ENCODE results near the gene MYMK.

MYMK gene

GRCh38 chr9:133484671-133485437, 39.9 kb downstream of the MYMK start:
- H3K4me2 ChIP-seq (ENCODE audit: low read length), result no peak overlapping the region
- no peaks in the 10 kb centered on the region for H4K20me1 ChIP-seq (ENCODE audit: insufficient read depth, low read length)
- no peaks in the 10 kb centered on the region for H3K9me3 ChIP-seq (ENCODE audit: insufficient read depth, low read length)
- H3K4me3 ChIP-seq (ENCODE audit: low read length), result no peak overlapping the region
- H3K4me1 ChIP-seq (ENCODE audit: low read length), result peaks cover 8% of the 10 kb centered on the region
- no peak for TF ChIP-seq EZH2phosphoT487 (IDR thresholded peaks at IDR 0.05; ENCODE audit: low read depth)
- TF ChIP-seq, protein P1, sequence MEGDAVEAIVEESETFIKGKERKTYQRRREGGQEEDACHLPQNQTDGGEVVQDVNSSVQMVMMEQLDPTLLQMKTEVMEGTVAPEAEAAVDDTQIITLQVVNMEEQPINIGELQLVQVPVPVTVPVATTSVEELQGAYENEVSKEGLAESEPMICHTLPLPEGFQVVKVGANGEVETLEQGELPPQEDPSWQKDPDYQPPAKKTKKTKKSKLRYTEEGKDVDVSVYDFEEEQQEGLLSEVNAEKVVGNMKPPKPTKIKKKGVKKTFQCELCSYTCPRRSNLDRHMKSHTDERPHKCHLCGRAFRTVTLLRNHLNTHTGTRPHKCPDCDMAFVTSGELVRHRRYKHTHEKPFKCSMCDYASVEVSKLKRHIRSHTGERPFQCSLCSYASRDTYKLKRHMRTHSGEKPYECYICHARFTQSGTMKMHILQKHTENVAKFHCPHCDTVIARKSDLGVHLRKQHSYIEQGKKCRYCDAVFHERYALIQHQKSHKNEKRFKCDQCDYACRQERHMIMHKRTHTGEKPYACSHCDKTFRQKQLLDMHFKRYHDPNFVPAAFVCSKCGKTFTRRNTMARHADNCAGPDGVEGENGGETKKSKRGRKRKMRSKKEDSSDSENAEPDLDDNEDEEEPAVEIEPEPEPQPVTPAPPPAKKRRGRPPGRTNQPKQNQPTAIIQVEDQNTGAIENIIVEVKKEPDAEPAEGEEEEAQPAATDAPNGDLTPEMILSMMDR (IDR thresholded peaks at IDR 0.05; ENCODE audit: low read depth, low read length), result no peak
- H3K79me2 ChIP-seq (ENCODE audit: low read length), result no peaks in the 10 kb centered on the region
- no peak overlapping the region for H3K27ac ChIP-seq (ENCODE audit: low read length)
- no peaks in the 10 kb centered on the region for H3K36me3 ChIP-seq (replicated peaks; ENCODE audit: low read depth, low read length)
- peaks cover 13% of the 10 kb centered on the region for H3K27me3 ChIP-seq (ENCODE audit: low read depth, low read length)
- H2AFZ ChIP-seq (ENCODE audit: low read depth, low read length), result no peak overlapping the region
- no peak overlapping the region for H3K9ac ChIP-seq (ENCODE audit: low read length)

DNA sequence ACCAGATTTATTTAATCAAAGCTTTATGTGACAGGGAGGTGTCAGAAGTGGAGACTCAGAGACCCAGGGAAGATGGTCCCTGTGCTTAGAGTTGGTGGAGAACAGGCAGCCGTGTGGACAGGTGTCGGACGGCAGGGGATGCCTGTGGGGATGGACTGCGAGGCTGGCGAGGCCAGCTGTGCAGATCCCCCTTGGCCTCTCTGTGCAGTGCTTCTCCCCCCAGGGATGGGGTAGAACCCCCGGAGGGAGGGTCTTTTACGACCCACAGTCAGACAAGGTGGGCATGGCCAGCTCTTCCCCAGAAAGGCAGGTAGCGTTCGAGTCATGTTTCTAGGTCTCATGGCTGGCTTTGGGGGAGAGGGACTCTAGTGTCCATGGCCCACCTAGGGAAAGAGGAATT, 41.1 kb downstream of the MYMK start:
- no peak overlapping the region for H3K27ac ChIP-seq (ENCODE audit: low read length)
- H3K9ac ChIP-seq (ENCODE audit: low read length), result no peak overlapping the region
- H3K9me3 ChIP-seq (ENCODE audit: insufficient read depth, low read length), result no peaks in the 10 kb centered on the region
- H3K79me2 ChIP-seq (ENCODE audit: low read length), result peaks cover 2% of the 10 kb centered on the region
- no peak for TF ChIP-seq EZH2phosphoT487 (IDR thresholded peaks at IDR 0.05; ENCODE audit: low read depth)
- H3K4me2 ChIP-seq (ENCODE audit: low read length), result no peak overlapping the region
- peaks cover 9% of the 10 kb centered on the region for H3K27me3 ChIP-seq (ENCODE audit: low read depth, low read length)
- peaks cover 13% of the 10 kb centered on the region for H3K4me1 ChIP-seq (ENCODE audit: low read length)
- no peak overlapping the region for H3K4me3 ChIP-seq (ENCODE audit: low read length)
- H4K20me1 ChIP-seq (ENCODE audit: insufficient read depth, low read length), result no peaks in the 10 kb centered on the region
- no peak overlapping the region for H2AFZ ChIP-seq (ENCODE audit: low read depth, low read length)
- H3K36me3 ChIP-seq (replicated peaks; ENCODE audit: low read depth, low read length), result no peaks in the 10 kb centered on the region

DNA sequence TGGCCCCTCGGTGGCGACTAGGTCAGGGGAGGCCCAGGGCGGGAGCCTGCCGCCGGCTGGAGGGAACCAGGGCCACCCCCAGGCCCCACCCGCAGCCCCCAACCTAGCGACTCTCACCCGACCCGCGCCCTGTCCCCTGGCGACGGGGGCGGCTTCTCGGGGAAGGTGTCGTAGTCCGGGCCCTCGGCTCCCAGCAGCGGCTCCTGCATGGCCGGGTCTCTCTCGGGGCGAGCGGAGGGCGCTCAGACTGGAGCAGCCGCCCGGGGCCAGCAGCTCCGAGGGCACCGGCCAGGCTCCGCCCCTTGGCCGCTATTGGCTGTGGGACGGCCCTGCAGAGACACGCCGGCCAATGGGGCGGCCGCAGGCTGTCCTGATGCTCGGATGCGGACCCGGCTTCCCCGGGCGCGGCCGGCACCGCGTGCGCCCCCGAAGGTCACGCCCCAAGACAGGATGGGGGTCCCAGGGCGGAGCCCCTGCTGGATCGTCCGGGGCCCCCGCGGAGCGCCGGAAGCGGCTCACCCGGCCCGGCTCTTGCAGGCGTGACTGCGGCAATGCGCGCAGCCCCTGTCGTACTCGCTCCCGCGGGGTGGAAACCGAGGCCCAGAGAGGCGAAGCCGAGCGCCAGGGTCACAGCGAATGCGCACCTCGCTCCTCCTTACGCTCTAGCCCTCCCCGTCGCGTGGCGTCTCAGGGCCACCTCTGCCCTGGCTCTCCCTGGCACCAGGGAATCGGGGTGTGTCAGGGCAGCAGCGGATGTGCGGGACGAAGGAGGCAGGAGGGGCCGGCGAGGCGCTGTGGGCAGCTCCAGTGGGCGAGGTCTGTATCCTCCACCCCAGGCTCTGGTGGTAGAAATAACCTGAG, 45.7 kb downstream of the MYMK start, which contains the start of gene SLC2A6:
SLC2A6 (minus strand) TSS at position 249 of the 861 bp plus-strand sequence; CDS start at position 209, 40 bp downstream.
- Histone ChIP-seq H3K4me1 (ENCODE audit: low read length) (peaks cover 39% of the 10 kb centered on the region), H3K27me3 (ENCODE audit: low read depth, low read length) (peaks cover 9% of the 10 kb centered on the region), H3K9me3 (ENCODE audit: insufficient read depth, low read length) (no peaks in the 10 kb centered on the region), H3K9ac (ENCODE audit: low read length) (peak within 1 kb of the TSS; percentile 90), H3K27ac (ENCODE audit: low read length) (peak within 1 kb of the TSS; percentile 57), H2AFZ (ENCODE audit: low read depth, low read length) (peak within 1 kb of the TSS; percentile 57; the same call in 1 of the 2 replicates), H3K4me2 (ENCODE audit: low read length) (peak within 1 kb of the TSS; percentile 100), H3K4me3 (ENCODE audit: low read length) (peak within 1 kb of the TSS; percentile 92), H3K36me3 (replicated peaks; ENCODE audit: low read depth, low read length) (peaks cover 11% of the 10 kb centered on the region), H3K79me2 (ENCODE audit: low read length) (peaks cover 16% of the 10 kb centered on the region), H4K20me1 (ENCODE audit: insufficient read depth, low read length) (peaks cover 9% of the 10 kb centered on the region)
- TF ChIP-seq, protein P1 (IDR thresholded peaks at IDR 0.05; ENCODE audit: low read depth, low read length), result no peak
- no peak for TF ChIP-seq EZH2phosphoT487 (IDR thresholded peaks at IDR 0.05; ENCODE audit: low read depth)

GRCh38 chr9:133477992-133478850, 46.5 kb downstream of the MYMK start:
- TF ChIP-seq EZH2phosphoT487 (IDR thresholded peaks at IDR 0.05; ENCODE audit: low read depth), result no peak
- TF ChIP-seq, protein P1 (IDR thresholded peaks at IDR 0.05; ENCODE audit: low read depth, low read length), result no peak
- Histone ChIP-seq H2AFZ (ENCODE audit: low read depth, low read length) (no peak overlapping the region; the same call in 1 of the 2 replicates), H3K4me3 (ENCODE audit: low read length) (peak overlapping the region; percentile 92), H3K36me3 (replicated peaks; ENCODE audit: low read depth, low read length) (peaks cover 15% of the 10 kb centered on the region), H3K4me1 (ENCODE audit: low read length) (peaks cover 40% of the 10 kb centered on the region), H4K20me1 (ENCODE audit: insufficient read depth, low read length) (peaks cover 9% of the 10 kb centered on the region), H3K27me3 (ENCODE audit: low read depth, low read length) (peaks cover 2% of the 10 kb centered on the region), H3K9me3 (ENCODE audit: insufficient read depth, low read length) (no peaks in the 10 kb centered on the region), H3K4me2 (ENCODE audit: low read length) (peak overlapping the region; percentile 100), H3K9ac (ENCODE audit: low read length) (peak overlapping the region; percentile 90), H3K27ac (ENCODE audit: low read length) (peak overlapping the region; percentile 57), H3K79me2 (ENCODE audit: low read length) (peaks cover 16% of the 10 kb centered on the region)
